Stimulated activated CD4-positive, alpha-beta T cell treated with anti-CD3 and anti-CD28 coated beads, Interleukin-4, amount 100 ng/mL, for 24 hours (primary cell): Measurements from ENCODE around the gene JAM2.
"Not testable (repeated sequence)": the region's sequence is repeated elsewhere in the genome, so short reads cannot be mapped to it uniquely, and the experiment has no call there.

Source experiments
- DNase-seq: peaks from one replicate; pipeline ENCODE4 v3.0.0-alpha.2; 2020

The JAM2 gene

GRCh38 chr21:25638660-25639550 is at the start of gene JAM2:
Gene JAM2 (plus strand): TSS chr21:25639258. CDS start chr21:25639822, 564 bp downstream.
- peak; percentile 36 for DNase-seq

- DNase-seq: no peak
These were observed 49.2 kb upstream of the JAM2 start for GRCh38 chr21:25589887-25590286.

GRCh38 chr21:25607151-25608043 is 31.7 kb upstream of the JAM2 start, which contains the start of gene MRPL39:
Gene MRPL39 (minus strand): TSS chr21:25607481. CDS start chr21:25607475, 6 bp downstream.
- peak; percentile 90 for DNase-seq

GRCh38 chr21:25608044-25608737 is 30.9 kb upstream of the JAM2 start:
- DNase-seq: peak; percentile 81

- DNase-seq: no peak
These were observed 24.6 kb upstream of the JAM2 start for GRCh38 chr21:25614441-25614840.

- DNase-seq: no peak
These were observed 23.2 kb upstream of the JAM2 start for GRCh38 chr21:25615880-25616279.

GRCh38 chr21:25619198-25619597 is 19.9 kb upstream of the JAM2 start:
- DNase-seq: no peak

GRCh38 chr21:25624511-25624910 is 14.5 kb upstream of the JAM2 start:
- DNase-seq: no peak

- DNase-seq: no peak
These were observed 14.0 kb upstream of the JAM2 start for GRCh38 chr21:25625036-25625435.

- DNase-seq: not testable (repeated sequence)
These were observed 13.1 kb upstream of the JAM2 start for GRCh38 chr21:25625776-25626555.

GRCh38 chr21:25626757-25627156 is 12.3 kb upstream of the JAM2 start:
- no peak for DNase-seq

GRCh38 chr21:25632296-25632695 is 6.8 kb upstream of the JAM2 start:
- no peak for DNase-seq

- DNase-seq: no peak
These were observed 3.7 kb upstream of the JAM2 start for GRCh38 chr21:25635310-25635709.

GRCh38 chr21:25636727-25637126 is 2.3 kb upstream of the JAM2 start:
- DNase-seq: no peak

- DNase-seq: no peak
These were observed 1.0 kb upstream of the JAM2 start for GRCh38 chr21:25637851-25638659.

GRCh38 chr21:25639551-25640201 is 618 bp downstream of the JAM2 start:
- DNase-seq: peak; percentile 33

- DNase-seq: peak; percentile 3
These were observed 1.3 kb downstream of the JAM2 start for GRCh38 chr21:25640202-25640942.

- no peak for DNase-seq
These were observed 1.9 kb downstream of the JAM2 start for GRCh38 chr21:25640943-25641292.

GRCh38 chr21:25643486-25643885 is 4.4 kb downstream of the JAM2 start:
- no peak for DNase-seq

GRCh38 chr21:25646474-25646873 is 7.4 kb downstream of the JAM2 start:
- DNase-seq: no peak
